T-helper 9 cell (primary cell): Measurements from ENCODE around the gene ABHD17A.
A peak's percentile ranks its signal among the peaks of the same experiment; 100 is the strongest.

Experiments
- DNase-seq: peaks from one replicate; pipeline ENCODE4 v3.0.0-alpha.2; 2020
- total RNA-seq, 2 donors: gene quantifications; one replicate each; lab custom pipeline; 2026; lab: John Stamatoyannopoulos, UW

ABHD17A gene
- 165 to 231 reads per million in 2 donors for total RNA-seq

DNA sequence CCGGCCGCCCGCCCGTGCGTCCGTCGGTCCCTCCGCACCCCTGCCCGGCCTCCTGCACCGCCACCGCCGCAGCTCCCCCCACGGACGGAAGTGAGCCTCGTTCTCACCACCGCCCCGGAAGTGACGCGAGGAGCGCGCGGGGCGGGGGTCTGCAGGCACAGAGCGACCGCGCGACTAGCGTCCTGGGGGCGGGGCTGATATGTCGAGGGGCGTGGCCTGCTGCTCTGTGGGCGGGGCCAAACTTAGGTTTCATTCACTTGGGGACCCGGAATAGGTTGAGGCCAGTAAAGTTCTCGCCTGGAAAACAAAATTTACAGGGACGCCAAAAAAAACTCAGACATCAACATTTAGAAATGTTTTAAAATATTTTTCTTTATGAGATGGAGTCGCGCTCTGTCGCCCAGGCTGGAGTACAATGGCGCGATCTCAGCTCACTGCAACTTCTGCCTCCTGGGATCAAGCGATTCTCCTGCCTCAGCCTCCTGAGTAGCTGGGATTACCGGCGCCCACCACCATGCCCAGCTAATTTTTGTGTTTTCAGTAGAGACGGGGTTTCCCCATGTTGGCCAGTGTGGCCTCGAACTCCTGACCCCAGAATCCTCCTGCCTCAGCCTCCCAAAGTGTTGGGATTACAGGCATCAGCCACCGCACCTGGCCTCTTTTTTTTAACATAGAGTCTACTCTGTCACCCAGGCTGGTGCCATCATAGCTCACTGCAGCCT is at the start of gene ABHD17A:
ABHD17A (minus strand) TSS at position 99 of the 722 bp plus-strand sequence. CDS start 3,930 bp downstream, outside the sequence.
- DNase-seq: peak; percentile 95

DNA sequence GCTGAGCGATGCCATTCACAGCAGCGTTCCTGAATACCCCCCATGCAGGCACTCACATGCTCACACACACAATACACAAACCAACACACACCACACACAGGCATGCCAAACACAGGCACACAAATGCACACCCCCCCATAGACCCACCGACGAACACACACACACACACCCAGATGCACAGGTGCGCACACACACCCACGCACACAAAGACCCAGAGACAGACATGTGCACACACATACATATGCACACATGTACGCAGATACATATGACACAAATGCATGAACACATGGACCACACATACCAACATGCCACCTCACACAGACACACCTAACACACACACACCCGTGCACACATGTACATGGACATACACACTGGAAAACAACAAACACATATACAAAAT is 48.6 kb upstream of the ABHD17A start:
- no peak for DNase-seq

DNA sequence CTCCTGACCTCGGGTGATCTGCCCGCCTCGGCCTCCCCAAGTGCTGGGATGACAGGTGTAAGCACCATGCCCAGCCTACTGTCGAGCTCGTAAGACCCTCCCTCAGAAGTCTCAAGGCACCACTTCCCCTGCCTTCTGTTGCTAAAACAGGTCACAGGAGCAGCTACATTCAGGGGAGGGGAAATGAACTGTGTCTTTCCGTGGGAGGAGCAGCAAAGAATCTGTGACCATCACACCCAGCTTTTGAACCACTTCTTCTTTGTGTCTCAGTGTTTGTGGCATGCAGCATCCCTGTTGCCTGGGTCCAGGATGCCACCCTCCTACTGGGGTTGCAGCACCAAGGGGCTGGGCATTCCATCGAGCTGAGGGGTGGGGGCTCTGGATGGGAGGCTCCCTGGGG is 47.9 kb upstream of the ABHD17A start:
- no peak for DNase-seq

DNA sequence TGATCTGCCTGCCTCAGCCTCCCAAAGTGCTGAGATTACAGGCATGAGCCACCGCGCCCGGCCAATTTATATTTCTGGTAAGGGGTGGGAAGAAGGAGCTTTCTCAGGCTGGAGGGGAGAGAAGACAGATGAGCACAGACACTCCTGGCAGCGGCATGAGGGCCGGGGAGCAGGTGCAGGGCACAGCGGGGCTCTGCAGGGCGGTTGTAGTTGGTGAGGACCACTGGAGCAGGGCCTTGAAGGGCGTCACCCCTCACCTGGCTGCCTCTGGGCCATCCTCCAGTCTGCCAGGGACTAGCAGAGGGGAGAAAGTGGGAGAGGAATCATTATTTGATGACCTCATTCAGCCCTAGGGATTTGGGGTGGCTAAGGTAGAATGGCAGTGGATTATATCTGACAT is 47.1 kb upstream of the ABHD17A start:
- no peak for DNase-seq

DNA sequence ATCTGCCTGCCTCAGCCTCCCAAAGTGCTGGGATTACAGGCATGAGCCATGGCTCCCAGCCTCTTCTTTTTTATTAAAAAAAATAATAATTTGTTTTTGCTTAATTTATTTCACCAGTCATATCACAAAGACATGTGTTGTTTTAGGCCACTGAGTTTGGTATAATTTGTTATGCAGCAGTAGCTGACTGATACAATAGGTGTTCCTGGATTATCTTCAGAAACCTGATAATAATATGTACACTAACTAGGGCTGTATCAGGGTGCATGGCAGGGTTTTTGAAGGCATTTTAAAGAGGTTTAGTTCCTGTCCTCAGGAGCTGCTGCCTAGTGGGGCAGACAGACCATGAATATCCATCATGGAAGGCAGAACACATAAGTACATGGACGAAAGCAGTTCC is 46.1 kb upstream of the ABHD17A start:
- no peak for DNase-seq

DNA sequence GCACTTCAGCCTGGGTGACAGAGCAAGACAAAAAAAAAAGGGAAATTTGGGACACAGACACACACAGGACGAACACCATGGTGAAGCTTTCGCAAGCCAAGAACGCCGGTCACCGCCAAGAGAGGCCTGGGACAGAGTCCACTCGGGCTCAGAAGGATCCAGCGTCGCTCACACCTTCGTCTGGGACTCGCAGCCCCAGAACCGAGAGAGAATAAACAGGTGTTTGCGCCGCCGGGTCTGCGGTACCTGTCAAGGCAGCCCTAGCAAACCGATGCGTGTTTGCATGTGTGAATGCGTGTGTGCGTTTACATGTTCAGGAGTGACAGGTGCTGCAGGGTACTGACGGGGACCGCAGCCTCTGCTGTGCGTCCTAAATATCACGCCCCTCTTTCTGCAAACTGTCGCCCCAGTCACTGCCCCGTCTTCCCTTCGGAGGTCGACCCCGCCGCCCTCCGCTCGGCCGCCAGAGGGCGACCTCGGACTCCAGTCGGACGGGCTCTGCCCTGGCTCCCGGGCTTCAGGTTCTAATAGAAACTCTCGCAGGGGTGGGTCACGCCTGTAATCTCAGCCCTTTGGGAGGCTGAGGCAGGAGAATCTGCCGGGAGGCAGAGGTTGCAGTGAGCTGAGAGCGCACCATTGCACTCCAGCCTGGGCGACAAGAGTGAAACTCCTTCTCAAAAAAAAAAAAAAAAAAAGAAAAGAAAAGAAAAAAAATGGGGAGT is 43.9 kb upstream of the ABHD17A start:
- peak; percentile 80 for DNase-seq

DNA sequence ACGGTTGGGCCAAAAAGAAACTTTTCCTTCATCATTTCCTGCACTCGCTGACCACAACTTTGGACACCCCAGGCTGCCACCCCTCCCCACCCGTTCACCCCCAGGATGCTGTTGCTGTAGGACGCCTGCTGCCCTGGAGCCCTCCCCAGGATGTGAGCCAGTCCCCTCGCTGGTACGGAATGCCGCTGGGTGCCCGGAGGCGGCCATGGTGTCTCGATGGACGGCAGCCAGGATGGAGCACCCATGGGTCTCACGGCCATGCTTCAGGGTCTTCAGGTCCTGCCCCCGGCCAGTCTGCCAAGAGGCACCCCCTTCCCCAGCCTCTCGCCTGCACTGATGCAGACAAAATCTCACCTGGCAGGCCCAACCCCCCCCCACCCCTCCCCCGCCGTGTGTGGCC is 40.2 kb upstream of the ABHD17A start:
- no peak for DNase-seq

DNA sequence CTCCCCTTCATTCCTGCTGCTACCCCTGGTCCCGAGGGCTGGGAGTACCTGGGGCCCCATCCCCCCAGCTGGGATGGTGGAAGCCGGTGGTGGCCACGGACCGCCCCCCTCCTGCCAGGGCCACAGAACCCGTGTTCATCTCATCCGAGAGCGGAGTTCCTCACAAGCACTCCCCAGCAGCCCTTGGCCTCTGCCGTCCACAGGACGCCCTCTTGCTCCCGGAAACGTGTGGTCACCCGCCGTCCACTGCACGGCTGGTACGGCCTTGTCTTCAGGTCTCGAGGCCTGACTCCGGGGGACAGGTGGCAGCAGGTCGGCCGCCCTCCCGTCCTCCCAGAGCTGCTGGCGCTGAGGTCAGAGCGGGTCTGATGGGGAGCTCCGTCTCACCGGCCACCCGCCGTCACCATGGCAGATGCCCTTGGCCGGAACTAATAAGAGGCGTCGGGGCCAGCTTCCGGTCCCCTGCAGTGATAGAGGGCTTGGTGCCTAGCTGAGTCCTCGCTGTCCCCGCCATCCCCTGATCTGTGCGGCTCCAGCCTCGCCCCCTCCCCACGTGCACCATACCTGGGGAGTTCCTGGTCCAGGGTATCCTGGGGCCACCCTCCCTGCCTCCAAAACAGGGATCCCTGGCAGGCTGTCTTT is 39.1 kb upstream of the ABHD17A start:
- no peak for DNase-seq

DNA sequence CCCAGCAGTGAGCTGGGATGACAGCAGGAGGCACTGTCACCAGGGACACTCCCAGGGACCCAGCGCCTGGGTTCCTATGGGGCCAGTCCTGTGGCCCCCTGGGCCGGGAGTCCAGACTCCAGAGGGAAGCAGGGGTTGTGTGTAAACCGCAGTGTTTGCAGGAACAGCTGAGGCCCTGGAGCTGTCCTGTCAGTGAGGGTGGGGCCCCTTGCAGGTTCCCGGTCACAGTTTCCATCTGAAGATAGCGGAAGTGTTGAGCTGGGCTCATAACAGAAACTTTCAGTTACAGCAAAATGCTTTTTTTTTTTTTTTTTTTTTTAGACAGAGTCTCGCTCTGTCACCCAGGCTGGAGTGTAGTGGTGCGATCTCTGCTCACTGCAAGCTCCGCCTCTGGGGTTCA is 38.0 kb upstream of the ABHD17A start:
- no peak for DNase-seq

DNA sequence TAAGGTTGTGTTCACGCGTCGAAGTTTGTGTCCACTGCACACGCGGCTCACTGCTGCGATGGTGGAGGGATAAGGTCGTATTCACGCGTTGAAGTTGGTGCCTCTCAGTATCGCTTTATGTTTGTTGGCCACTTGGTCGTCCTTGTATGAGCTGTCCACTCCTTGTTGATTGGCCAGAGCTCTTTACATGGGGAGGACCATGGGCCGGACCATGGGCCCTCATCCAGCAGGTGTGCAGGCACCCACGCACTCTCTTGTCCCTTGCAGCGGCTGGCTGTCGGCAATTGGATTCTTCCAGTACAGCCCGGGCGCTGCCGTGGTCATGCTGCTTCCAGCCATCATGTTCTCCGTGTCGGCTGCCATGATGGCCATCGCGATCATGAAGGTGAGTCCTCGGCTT is 37.5 kb upstream of the ABHD17A start:
- DNase-seq: no peak

DNA sequence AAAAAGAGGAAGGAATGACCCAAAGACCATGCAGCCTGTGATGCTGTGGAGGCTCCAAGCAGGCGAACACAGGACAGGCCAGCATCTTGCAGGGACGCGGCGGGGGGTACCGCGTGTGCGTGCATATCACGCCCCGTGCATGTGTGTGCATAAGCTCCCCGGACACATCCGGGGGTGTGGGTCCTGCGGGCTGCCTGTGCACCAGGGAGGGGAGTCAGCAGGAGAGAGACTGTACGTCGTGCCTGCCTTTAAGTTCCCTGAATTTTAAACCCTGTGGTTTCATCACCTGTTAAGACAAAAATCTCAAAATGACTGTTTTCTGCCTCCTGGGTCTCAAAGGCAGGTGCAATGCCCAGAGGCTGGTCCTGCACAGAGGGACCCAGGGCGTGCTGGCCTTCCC is 36.5 kb upstream of the ABHD17A start:
- DNase-seq: no peak

DNA sequence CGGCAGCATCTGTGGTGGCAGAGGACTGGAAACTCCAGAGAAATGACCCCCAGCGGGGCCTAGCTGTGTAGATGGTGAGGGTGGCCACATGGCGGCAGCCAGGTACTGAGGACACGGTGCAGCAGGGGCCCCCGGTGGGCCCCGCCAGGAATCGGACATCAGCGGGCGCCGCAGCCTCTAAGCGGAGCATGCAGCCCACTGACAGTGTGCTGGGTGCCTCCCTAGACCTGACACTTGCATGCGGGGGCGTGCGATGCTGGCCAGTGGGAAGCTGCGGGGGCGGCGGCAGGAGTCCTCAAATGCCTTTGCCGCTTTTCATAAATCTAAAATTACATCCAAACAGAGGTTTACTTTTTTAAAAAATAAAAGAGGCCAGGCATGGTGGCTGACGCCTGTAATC is 36.0 kb upstream of the ABHD17A start:
- DNase-seq: no peak

DNA sequence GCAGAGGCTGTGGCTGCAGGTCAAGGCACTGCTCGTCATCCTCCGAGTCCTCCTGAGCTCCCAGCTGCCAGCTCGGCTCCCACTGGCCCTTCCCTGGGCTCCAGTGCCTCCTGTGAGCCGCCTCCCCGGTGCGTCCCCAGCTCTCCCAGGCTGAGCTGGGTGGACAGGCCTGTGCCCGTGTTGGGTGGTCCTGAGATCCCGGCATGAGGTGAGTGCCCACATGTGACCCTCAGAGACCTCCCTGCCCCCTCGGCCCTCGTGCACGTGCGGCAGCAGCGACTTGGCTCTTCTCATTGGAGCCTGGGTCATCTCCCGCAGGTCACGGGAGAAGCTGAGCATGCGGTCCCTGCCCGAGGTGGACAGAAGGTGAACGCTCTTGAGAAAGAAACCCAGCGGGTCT is 35.3 kb upstream of the ABHD17A start:
- DNase-seq: no peak

DNA sequence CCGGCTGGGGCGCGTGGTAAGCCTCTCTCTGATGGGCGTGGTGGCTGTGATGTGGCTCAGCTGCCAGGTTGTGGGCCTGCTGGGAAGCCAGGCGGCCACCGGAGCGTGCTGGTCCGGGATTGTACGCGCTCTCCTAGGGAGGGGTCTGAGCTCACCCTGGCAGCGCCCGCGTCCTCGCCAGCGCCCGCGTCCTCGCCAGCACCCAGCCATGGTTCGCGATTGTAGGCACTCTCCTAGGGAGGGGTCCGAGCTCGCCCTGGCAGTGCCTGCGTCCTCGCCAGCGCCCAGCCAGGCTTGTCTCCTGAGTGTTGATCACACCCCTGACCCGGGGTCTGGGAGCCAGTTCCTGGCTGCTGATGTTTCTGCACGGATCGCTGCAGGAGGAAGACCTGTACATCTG is 33.7 kb upstream of the ABHD17A start:
- DNase-seq: no peak

DNA sequence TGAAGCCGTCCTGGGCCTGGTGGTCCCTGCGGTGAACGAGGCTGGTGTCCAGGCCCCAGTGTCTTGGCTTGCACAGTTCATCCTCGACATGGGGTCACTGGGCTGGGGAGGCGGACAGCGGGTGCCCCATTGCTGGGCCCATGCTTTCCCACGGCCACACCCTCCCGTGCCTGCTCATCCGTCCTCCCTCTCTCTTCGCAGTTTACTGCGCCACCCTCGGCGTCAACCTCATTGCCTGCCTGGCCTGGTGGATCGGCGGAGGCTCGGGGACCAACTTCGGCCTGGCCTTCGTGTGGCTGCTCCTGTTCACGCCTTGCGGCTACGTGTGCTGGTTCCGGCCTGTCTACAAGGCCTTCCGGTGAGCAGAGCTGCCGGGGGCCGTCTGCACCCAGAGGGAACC is 32.6 kb upstream of the ABHD17A start:
- no peak for DNase-seq

DNA sequence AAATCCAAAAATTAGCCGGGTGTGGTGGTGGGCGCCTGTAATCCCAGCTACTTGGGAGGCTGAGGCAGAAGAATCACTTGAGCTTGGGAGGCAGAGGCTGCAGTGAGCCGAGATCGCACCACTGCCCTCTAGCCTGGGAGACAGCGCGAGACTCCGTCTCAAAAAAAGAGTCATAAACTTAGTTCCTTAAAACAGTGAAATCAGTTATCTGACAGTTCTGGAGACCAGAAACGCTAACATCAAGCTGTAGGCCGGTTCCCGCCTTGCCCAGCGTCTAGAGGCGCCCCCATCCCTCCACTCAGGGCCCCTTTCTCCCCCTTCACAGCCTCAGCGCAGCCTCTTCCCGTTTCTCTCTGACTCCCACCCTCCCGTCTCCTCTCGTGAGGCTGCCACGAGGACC is 31.9 kb upstream of the ABHD17A start:
- no peak for DNase-seq

DNA sequence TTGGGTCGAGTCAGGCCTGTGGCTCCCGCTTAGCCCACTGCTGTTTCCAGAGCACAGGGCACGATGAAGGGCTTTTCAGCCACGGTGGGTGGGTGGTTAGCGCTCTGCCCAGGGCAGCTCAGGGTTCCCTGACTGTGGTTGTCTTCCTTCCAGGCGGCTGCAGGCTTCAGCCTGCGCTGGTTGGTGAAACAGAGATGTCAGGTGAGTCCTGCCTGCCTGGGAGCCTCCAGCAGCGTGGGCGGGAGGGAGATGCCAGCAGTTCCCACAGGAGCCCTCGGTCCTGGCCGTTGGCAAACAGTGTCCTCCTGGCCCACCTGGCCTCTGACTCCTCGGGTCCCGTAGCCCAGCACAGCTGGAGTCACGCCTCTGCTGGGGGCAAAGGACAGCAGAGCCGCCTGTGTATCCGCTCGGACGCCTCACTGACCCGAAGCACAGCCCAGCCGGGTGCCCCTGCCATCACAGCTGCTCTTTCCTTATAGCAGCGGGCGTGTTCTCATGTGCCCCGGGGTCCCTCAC is 29.6 kb upstream of the ABHD17A start:
- no peak for DNase-seq

DNA sequence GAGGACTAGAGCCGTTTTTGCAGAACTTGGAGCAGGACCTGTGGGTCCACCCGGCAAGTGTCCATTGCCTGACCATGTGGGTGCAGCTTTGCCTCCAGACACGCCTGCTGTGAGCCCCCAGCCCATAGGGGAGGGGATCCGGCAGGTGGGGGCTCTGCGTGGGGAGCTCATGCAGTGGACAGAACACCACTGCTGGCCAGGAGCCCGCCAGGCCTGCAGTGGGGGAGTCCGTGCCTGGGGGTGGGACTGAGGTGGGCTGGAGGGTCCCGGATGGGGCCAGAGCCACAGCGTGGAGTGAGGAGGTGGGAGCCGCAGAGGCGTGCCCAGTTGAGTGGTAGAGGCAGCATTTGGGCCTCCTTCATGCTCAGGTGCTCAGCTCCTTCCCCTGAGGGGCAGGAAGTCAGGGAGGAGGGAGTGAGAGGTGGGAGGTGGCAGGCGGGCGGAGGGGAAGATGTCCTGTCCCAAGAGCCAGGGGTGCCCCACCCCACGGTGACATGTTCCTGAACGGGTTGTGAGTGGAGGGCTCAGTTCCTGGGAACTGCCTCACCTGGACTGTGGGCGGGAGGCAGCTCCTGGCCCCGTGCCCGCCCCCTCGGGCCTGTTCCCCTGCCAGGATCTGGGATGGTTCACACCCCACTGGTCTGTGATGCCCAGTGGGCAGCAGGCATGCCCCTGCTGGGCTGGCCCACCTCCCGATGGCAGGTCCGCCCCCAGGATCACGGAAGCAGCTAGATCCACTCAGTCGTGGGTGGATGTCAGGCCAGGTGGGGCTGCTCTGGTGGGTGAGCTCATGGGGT is 28.7 kb upstream of the ABHD17A start:
- no peak for DNase-seq

DNA sequence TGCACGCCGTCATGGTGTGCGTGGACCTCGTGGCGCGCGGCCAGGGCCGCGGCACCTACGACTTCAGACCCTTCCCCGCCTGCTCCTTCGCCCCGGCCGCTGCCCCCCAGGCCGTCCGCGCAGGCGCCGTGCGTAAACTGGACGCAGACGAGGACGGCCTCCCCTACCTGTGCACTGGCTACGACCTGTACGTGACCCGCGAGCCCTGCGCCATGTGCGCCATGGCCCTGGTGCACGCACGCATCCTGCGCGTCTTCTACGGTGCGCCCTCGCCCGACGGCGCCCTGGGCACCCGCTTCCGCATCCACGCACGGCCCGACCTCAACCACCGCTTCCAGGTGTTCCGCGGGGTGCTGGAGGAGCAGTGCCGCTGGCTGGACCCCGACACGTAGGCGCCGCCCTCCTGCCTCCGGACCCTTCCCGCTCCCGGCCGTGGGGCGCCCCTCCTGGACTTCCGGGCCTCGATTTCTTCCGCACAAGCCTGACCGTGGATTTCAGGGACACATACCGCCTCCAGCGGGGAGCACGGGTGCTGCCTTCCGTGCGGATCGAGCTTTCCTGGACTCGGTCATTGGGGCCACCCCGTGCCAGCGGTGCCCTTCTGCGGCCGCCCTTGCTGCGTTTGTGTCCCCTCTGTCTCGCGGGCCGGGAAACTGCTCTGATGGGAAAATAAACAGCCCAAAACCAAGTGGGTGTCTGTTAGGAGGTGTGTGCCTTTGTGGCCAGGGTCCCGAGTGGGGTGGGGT is 27.6 kb upstream of the ABHD17A start:
- DNase-seq: no peak

DNA sequence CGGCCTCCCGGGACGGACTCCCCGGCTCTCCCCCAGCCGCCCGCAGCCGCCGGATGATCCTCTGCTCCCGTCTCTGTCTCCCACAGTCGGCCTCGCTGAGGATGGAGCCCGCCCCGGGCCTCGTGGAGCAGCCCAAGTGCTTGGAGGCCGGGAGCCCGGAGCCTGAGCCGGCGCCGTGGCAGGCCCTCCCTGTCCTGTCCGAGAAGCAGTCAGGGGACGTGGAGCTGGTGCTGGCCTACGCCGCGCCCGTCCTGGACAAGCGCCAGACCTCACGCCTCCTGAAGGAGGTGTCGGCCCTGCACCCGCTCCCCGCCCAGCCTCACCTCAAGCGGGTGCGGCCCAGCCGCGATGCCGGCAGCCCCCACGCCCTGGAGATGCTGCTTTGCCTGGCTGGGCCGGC is 26.7 kb upstream of the ABHD17A start:
- no peak for DNase-seq

DNA sequence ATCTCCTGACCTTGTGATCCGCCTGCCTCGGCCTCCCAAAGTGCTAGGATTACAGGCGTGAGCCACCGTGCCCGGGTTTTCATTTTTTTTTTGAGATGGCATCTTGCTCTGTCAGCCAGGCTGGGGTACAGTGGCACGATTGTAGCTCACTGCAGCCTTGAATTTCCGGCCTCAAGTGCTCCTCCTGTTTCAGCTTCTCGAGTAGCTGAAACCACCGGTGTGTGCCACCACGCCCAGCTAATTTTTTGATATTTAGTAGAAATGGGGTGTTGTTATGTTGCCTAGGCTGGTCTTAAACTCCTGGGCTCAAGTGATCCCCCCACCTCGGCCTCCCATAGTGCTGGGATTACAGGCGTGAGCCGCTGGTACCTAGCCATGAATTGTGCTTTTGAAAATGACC is 25.8 kb upstream of the ABHD17A start:
- no peak for DNase-seq

DNA sequence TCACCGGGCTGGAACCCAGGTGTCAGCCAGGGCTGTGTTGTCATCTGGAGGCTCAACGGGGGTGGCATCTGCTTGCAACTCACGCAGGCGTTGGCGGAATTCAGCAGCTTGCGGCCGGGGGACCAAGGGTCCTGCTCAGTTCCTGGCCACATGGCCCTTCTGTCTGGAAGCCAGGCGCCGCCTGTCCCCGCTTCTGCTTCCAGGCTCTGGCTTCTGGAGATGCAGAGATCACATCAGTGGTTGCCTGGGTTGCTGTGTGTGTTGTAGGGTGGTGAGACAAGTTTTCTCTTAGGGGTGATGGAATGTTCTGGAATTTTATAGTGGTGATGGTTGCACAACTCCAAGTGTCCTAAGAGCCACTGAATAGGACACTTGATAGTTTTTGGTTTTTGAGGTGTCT is 24.9 kb upstream of the ABHD17A start:
- DNase-seq: no peak
